WTC11 (cell line): ENCODE measurements around the gene BTLA. TPM values are rescaled to one million over a fixed set of nuclear protein-coding genes. Genes with fewer than 3 reads are reported as not detected.

Experiments used
- ATAC-seq: fragments of 200-7000 bp; cut with Tn5 transposase; 2 replicates; pipeline ENCODE4 v1.10.0; 2021; ENCODE audit warnings: mild to moderate bottlenecking, moderate library complexity
- CTCF ChIA-PET: fragments of 300-600 bp; sonication (Branson Sonifier 250); formaldehyde crosslinking; loops from one replicate; lab custom pipeline; 2021; ENCODE audit warnings: antibody characterized with exemption; lab: Charles Lee
- POLR2A ChIA-PET: fragments of 350-600 bp; sonication (Branson Sonifier 250); formaldehyde crosslinking; loops from one replicate; lab custom pipeline; 2021; ENCODE audit warnings: antibody characterized with exemption; lab: Charles Lee
- DNase-seq: peaks from one replicate; pipeline ENCODE4 v3.0.0; 2021; ENCODE audit warnings: low spot score
- H3K27ac Mint-ChIP-seq: 2 replicates; pipeline ENCODE4 v1.8.0; 2021; ENCODE audit warnings: mixed read lengths
- H3K27me3 Mint-ChIP-seq: 2 replicates; pipeline ENCODE4 v1.8.0; 2021; ENCODE audit warnings: low read depth, mild to moderate bottlenecking, moderate library complexity, mixed read lengths
- H3K36me3 Mint-ChIP-seq: 2 replicates; pipeline ENCODE4 v1.8.0; 2021; ENCODE audit warnings: mixed read lengths
- H3K4me1 Mint-ChIP-seq: 2 replicates; pipeline ENCODE4 v1.8.0; 2022; ENCODE audit warnings: mixed read lengths
- H3K4me3 Mint-ChIP-seq: 2 replicates; pipeline ENCODE4 v1.8.0; 2021; ENCODE audit warnings: mild to moderate bottlenecking, moderate library complexity, mixed read lengths
- H3K9me3 Mint-ChIP-seq: 2 replicates; pipeline ENCODE4 v1.8.0; 2021; ENCODE audit warnings: mixed read lengths
- CREB1 ChIP-seq: sonication (generic); formaldehyde crosslinking; IDR thresholded peaks from 2 replicates; pipeline ENCODE4 v1.8.0; 2023; ENCODE audit warnings: mild to moderate bottlenecking, missing genetic modification reagents
- FOXJ3 ChIP-seq: sonication (generic); formaldehyde crosslinking; IDR thresholded peaks from 2 replicates; pipeline ENCODE4 v1.9.0; 2021; ENCODE audit warnings: missing genetic modification reagents, mild to moderate bottlenecking, borderline replicate concordance
- FOXK1 ChIP-seq: sonication (generic); formaldehyde crosslinking; IDR thresholded peaks from 2 replicates; pipeline ENCODE4 v1.8.0; 2022; ENCODE audit warnings: mild to moderate bottlenecking, moderate library complexity, missing genetic modification reagents
- FOXP1 ChIP-seq: sonication (generic); formaldehyde crosslinking; IDR thresholded peaks from 2 replicates; pipeline ENCODE4 v1.8.0; 2022; ENCODE audit warnings: missing genetic modification reagents, mild to moderate bottlenecking, moderate library complexity, borderline replicate concordance
- GRHL2 ChIP-seq: fragments of 250-450 bp; sonication (Bioruptor Pico); IDR thresholded peaks from 2 replicates; pipeline ENCODE4 v1.8.0; 2022; ENCODE audit warnings: mild to moderate bottlenecking, moderate library complexity; ENCODE audit not compliant: insufficient replicate concordance, severe bottlenecking
- MXD4 ChIP-seq: fragments of 250-450 bp; sonication (Bioruptor Pico); IDR thresholded peaks from 2 replicates; pipeline ENCODE4 v1.8.0; 2021; ENCODE audit warnings: mild to moderate bottlenecking, moderate library complexity, borderline replicate concordance
- NR1H2 ChIP-seq: sonication (generic); formaldehyde crosslinking; IDR thresholded peaks from 2 replicates; pipeline ENCODE4 v1.9.0; 2021; ENCODE audit warnings: mild to moderate bottlenecking, moderate library complexity, missing genetic modification reagents
- PRRX2 ChIP-seq: fragments of 250-450 bp; sonication (Bioruptor Pico); IDR thresholded peaks from 2 replicates; pipeline ENCODE4 v1.8.0; 2021; ENCODE audit warnings: mild to moderate bottlenecking
- TCF7 ChIP-seq: sonication (generic); formaldehyde crosslinking; IDR thresholded peaks from 2 replicates; pipeline ENCODE4 v1.8.0; 2022; ENCODE audit warnings: mild to moderate bottlenecking, low read depth, missing genetic modification reagents, moderate library complexity
- TP53 ChIP-seq: sonication (generic); formaldehyde crosslinking; IDR thresholded peaks from 2 replicates; pipeline ENCODE4 v1.8.1; 2023; ENCODE audit warnings: mild to moderate bottlenecking, missing genetic modification reagents
- total RNA-seq: library from RNA; stranded (reverse); gene quantifications from 3 replicates; pipeline ENCODE4 v1.2.3, GENCODE V29; 2021
- TF ChIP-seq, protein P1 (sequence below): sonication (generic); formaldehyde crosslinking; IDR thresholded peaks from 2 replicates; pipeline ENCODE4 v1.8.1; 2023; ENCODE audit warnings: mild to moderate bottlenecking, missing genetic modification reagents, moderate library complexity
- TF ChIP-seq, protein P2 (sequence below): fragments of 250-450 bp; sonication (Bioruptor Pico); IDR thresholded peaks from 2 replicates; pipeline ENCODE4 v1.9.0; 2021; ENCODE audit warnings: mild to moderate bottlenecking, borderline replicate concordance
- TF ChIP-seq, protein P3 (sequence below): sonication (generic); formaldehyde crosslinking; IDR thresholded peaks from 2 replicates; pipeline ENCODE4 v1.8.0; 2022; ENCODE audit warnings: mild to moderate bottlenecking, missing genetic modification reagents
- TF ChIP-seq, protein P4 (sequence below): sonication (generic); formaldehyde crosslinking; IDR thresholded peaks from 2 replicates; pipeline ENCODE4 v1.8.1; 2023; ENCODE audit warnings: mild to moderate bottlenecking, missing genetic modification reagents

BTLA gene
- total RNA-seq, 1 experiment from 2014 or later: not detected

DNA sequence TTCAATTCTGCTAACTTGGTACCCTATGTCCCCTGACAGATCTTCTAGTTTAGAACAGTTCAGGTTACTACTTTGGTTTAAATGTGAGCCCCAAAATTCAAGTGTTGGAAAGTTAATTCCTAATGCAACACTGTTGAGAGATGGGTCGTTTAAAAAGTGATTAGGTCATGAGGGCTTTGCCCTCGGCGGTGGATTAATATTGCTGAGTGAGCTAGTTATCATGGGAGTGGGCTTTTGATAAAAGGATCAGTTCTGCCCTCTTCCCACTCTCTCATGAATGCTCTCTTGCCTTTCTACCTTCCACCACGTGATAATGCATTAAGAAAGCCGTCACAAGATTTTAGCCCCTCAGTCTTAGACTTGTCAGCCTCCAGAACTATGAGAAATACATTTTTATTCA is 72.1 kb downstream of the BTLA start (continued):
- TF ChIP-seq, protein P1, sequence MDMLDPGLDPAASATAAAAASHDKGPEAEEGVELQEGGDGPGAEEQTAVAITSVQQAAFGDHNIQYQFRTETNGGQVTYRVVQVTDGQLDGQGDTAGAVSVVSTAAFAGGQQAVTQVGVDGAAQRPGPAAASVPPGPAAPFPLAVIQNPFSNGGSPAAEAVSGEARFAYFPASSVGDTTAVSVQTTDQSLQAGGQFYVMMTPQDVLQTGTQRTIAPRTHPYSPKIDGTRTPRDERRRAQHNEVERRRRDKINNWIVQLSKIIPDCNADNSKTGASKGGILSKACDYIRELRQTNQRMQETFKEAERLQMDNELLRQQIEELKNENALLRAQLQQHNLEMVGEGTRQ (CRISPR knock-in tag): no peak
- TF ChIP-seq FOXP1 (CRISPR knock-in tag) (no peak), PRRX2 (CRISPR knock-in tag) (no peak)

DNA sequence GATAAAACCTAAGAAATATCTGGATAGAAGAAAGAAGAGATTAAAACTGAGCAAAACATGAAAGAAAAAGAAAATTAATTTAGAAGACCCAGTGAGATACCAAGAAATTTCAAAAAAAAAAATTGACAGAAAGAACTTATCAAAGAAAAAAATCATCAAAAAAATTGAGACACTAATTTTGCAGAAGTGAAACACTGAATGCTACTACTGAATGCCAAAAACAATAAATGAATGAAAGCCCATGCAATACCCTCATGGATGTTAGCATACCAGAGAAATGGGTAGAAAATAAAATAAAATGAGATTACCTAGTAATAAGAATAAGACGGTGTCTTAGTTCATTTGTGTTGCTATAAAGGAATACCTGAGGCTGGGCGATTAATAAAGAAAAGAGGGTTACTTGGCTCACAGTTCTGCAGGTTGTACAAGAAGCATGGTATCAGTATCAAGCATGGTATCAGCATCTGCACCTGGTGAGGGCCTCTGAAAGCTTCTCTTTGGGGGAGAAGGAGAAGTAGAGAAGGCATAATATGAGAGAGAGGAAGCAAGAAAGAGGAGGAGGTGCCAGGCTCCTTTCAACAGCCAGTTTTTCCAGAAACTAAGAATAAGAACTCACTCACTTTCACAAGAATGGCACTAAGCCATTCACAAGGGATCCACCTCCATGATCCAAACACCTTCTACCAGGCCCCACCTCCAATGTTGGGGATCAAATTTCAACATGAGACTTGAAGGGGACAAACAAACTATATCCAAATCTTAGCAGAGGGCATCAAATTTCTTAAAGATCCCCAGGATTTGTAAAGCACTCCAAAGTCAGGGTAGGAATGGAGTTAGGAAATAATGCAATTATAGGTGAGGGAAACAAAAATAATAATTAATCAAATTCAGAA is 73.2 kb downstream of the BTLA start:
- peak; percentile 39; the same call in 1 of the 2 replicates for ATAC-seq
- CTCF ChIA-PET: no interaction called here
- POLR2A ChIA-PET: no interaction called here
- H3K27me3 Mint-ChIP-seq: peaks cover 4% of the 10 kb centered on the region; the same call in 1 of the 2 replicates
- H3K4me3 Mint-ChIP-seq: peak overlapping the region; percentile 56
- TF ChIP-seq TCF7 (CRISPR knock-in tag): no peak
- TF ChIP-seq, protein P2, sequence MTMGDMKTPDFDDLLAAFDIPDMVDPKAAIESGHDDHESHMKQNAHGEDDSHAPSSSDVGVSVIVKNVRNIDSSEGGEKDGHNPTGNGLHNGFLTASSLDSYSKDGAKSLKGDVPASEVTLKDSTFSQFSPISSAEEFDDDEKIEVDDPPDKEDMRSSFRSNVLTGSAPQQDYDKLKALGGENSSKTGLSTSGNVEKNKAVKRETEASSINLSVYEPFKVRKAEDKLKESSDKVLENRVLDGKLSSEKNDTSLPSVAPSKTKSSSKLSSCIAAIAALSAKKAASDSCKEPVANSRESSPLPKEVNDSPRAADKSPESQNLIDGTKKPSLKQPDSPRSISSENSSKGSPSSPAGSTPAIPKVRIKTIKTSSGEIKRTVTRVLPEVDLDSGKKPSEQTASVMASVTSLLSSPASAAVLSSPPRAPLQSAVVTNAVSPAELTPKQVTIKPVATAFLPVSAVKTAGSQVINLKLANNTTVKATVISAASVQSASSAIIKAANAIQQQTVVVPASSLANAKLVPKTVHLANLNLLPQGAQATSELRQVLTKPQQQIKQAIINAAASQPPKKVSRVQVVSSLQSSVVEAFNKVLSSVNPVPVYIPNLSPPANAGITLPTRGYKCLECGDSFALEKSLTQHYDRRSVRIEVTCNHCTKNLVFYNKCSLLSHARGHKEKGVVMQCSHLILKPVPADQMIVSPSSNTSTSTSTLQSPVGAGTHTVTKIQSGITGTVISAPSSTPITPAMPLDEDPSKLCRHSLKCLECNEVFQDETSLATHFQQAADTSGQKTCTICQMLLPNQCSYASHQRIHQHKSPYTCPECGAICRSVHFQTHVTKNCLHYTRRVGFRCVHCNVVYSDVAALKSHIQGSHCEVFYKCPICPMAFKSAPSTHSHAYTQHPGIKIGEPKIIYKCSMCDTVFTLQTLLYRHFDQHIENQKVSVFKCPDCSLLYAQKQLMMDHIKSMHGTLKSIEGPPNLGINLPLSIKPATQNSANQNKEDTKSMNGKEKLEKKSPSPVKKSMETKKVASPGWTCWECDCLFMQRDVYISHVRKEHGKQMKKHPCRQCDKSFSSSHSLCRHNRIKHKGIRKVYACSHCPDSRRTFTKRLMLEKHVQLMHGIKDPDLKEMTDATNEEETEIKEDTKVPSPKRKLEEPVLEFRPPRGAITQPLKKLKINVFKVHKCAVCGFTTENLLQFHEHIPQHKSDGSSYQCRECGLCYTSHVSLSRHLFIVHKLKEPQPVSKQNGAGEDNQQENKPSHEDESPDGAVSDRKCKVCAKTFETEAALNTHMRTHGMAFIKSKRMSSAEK (CRISPR knock-in tag): 0 out of 2 replicates have a peak, but pooled peaks have one; percentile 53
- H3K9me3 Mint-ChIP-seq: peaks cover 37% of the 10 kb centered on the region
- peak overlapping the region; percentile 86 for H3K27ac Mint-ChIP-seq
- H3K36me3 Mint-ChIP-seq: peaks cover 51% of the 10 kb centered on the region
- H3K4me1 Mint-ChIP-seq: peaks cover 51% of the 10 kb centered on the region
- DNase-seq: no peak

DNA sequence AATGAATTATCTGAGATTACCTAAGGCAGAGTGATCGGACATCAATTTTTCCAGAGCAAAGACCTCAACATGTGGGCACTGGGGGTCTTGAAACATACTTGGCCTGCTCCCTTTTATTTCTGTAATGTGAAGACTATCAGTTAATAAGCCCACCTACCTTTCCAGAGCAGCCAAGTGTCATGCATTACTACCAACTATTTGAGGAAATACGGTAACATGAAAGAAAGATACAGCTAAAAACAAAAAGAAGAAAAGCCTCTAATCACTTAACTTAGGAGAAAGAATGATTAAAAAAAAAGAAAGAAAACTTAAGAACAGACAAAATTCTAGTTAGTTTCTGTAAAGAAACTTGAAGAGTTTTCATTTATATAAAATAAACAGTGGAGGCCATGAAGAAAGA is 73.9 kb downstream of the BTLA start:
- H3K4me1 Mint-ChIP-seq: peaks cover 51% of the 10 kb centered on the region
- CTCF ChIA-PET: interaction anchor here (2.2 kb wide), 1 partner anchor 132 kb away, joined by 7 read pairs; the partner anchor contains the start of gene SLC9C1
- ATAC-seq: no peak

More for the DNA sequence above, 73.9 kb downstream of the BTLA start:
- Mint-ChIP-seq H3K4me3 (peak overlapping the region; percentile 56), H3K27ac (peak overlapping the region; percentile 75; the same call in 1 of the 2 replicates), H3K9me3 (peaks cover 29% of the 10 kb centered on the region), H3K27me3 (peaks cover 8% of the 10 kb centered on the region; the same call in 1 of the 2 replicates), H3K36me3 (peaks cover 52% of the 10 kb centered on the region)
- TF ChIP-seq CREB1 (CRISPR knock-in tag) (no peak), FOXP1 (CRISPR knock-in tag) (no peak), TCF7 (CRISPR knock-in tag) (no peak), GRHL2 (CRISPR knock-in tag) (no peak), MXD4 (no peak), FOXK1 (CRISPR knock-in tag) (no peak), TP53 (CRISPR knock-in tag) (no peak), NR1H2 (CRISPR knock-in tag) (no peak), FOXJ3 (CRISPR knock-in tag) (no peak)
- TF ChIP-seq, protein P1 (CRISPR knock-in tag): no peak
- TF ChIP-seq, protein P3, sequence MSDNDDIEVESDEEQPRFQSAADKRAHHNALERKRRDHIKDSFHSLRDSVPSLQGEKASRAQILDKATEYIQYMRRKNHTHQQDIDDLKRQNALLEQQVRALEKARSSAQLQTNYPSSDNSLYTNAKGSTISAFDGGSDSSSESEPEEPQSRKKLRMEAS (CRISPR knock-in tag): no peak
- TF ChIP-seq, protein P4, sequence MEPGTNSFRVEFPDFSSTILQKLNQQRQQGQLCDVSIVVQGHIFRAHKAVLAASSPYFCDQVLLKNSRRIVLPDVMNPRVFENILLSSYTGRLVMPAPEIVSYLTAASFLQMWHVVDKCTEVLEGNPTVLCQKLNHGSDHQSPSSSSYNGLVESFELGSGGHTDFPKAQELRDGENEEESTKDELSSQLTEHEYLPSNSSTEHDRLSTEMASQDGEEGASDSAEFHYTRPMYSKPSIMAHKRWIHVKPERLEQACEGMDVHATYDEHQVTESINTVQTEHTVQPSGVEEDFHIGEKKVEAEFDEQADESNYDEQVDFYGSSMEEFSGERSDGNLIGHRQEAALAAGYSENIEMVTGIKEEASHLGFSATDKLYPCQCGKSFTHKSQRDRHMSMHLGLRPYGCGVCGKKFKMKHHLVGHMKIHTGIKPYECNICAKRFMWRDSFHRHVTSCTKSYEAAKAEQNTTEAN: no peak
- POLR2A ChIA-PET: no interaction called here
- no peak for DNase-seq
